ENCODE data around the gene FREM2.

FREM2 gene

GRCh38 chr13:38844581-38844980 is 157.7 kb downstream of the FREM2 start:
- no peak for ATAC-seq (ENCODE audit: low read depth)
- Histone ChIP-seq H3K27me3 (ENCODE audit: insufficient read depth, poor library complexity, severe bottlenecking) (no peaks in the 10 kb centered on the region), H3K4me3 (ENCODE audit: severe bottlenecking) (no peak overlapping the region)

GRCh38 chr13:38848360-38848759 is 161.5 kb downstream of the FREM2 start:
- Histone ChIP-seq H3K36me3 (ENCODE audit: low read depth) (no peaks in the 10 kb centered on the region), H3K9me3 (ENCODE audit: severe bottlenecking) (no peaks in the 10 kb centered on the region), H3K4me3 (ENCODE audit: severe bottlenecking) (no peak overlapping the region), H3K4me1 (ENCODE audit: insufficient read depth, poor library complexity, severe bottlenecking) (no peaks in the 10 kb centered on the region), H3K27ac (ENCODE audit: poor library complexity, severe bottlenecking) (no peak overlapping the region), H3K27me3 (ENCODE audit: insufficient read depth, poor library complexity, severe bottlenecking) (no peaks in the 10 kb centered on the region)
- DNase-seq (ENCODE audit: low spot score), result no peak
- ATAC-seq (ENCODE audit: low read depth), result no peak
- TF ChIP-seq CTCF (IDR thresholded peaks at IDR 0.05; ENCODE audit: poor library complexity, severe bottlenecking), result no peak

More at GRCh38 chr13:38844581-38844980, 157.7 kb downstream of the FREM2 start:
- no peak for TF ChIP-seq CTCF (IDR thresholded peaks at IDR 0.05; ENCODE audit: poor library complexity, severe bottlenecking)
- H3K4me1 ChIP-seq (ENCODE audit: insufficient read depth, poor library complexity, severe bottlenecking), result no peaks in the 10 kb centered on the region
- no peaks in the 10 kb centered on the region for H3K36me3 ChIP-seq (ENCODE audit: low read depth)
- no peak for DNase-seq (ENCODE audit: low spot score)
- H3K9me3 ChIP-seq (ENCODE audit: severe bottlenecking), result no peaks in the 10 kb centered on the region
- no peak overlapping the region for H3K27ac ChIP-seq (ENCODE audit: poor library complexity, severe bottlenecking)

- TF ChIP-seq CTCF (IDR thresholded peaks at IDR 0.05; ENCODE audit: poor library complexity, severe bottlenecking), result no peak
- Histone ChIP-seq H3K27me3 (ENCODE audit: insufficient read depth, poor library complexity, severe bottlenecking) (no peaks in the 10 kb centered on the region), H3K9me3 (ENCODE audit: severe bottlenecking) (no peaks in the 10 kb centered on the region), H3K36me3 (ENCODE audit: low read depth) (no peaks in the 10 kb centered on the region), H3K4me3 (ENCODE audit: severe bottlenecking) (no peak overlapping the region), H3K27ac (ENCODE audit: poor library complexity, severe bottlenecking) (no peak overlapping the region), H3K4me1 (ENCODE audit: insufficient read depth, poor library complexity, severe bottlenecking) (no peaks in the 10 kb centered on the region)
- ATAC-seq (ENCODE audit: low read depth), result no peak
- no peak for DNase-seq (ENCODE audit: low spot score)
These were observed 162.4 kb downstream of the FREM2 start for GRCh38 chr13:38849315-38849714.

- DNase-seq (ENCODE audit: low spot score) (no peak), ATAC-seq (ENCODE audit: low read depth) (no peak)
- H3K27me3 ChIP-seq (ENCODE audit: insufficient read depth, poor library complexity, severe bottlenecking), result no peaks in the 10 kb centered on the region
- no peaks in the 10 kb centered on the region for H3K36me3 ChIP-seq (ENCODE audit: low read depth)
- no peak overlapping the region for H3K27ac ChIP-seq (ENCODE audit: poor library complexity, severe bottlenecking)
- no peaks in the 10 kb centered on the region for H3K9me3 ChIP-seq (ENCODE audit: severe bottlenecking)
- TF ChIP-seq CTCF (IDR thresholded peaks at IDR 0.05; ENCODE audit: poor library complexity, severe bottlenecking), result no peak
- H3K4me1 ChIP-seq (ENCODE audit: insufficient read depth, poor library complexity, severe bottlenecking), result no peaks in the 10 kb centered on the region
- H3K4me3 ChIP-seq (ENCODE audit: severe bottlenecking), result no peak overlapping the region
These were observed 164.2 kb downstream of the FREM2 start for GRCh38 chr13:38850868-38851626.

GRCh38 chr13:38854226-38854625 is 167.3 kb downstream of the FREM2 start:
- H3K36me3 ChIP-seq (ENCODE audit: low read depth), result no peaks in the 10 kb centered on the region
- ATAC-seq (ENCODE audit: low read depth), result no peak
- no peak overlapping the region for H3K4me3 ChIP-seq (ENCODE audit: severe bottlenecking)
- TF ChIP-seq CTCF (IDR thresholded peaks at IDR 0.05; ENCODE audit: poor library complexity, severe bottlenecking), result no peak
- no peaks in the 10 kb centered on the region for H3K27me3 ChIP-seq (ENCODE audit: insufficient read depth, poor library complexity, severe bottlenecking)
- DNase-seq (ENCODE audit: low spot score), result no peak
- no peaks in the 10 kb centered on the region for H3K4me1 ChIP-seq (ENCODE audit: insufficient read depth, poor library complexity, severe bottlenecking)
- no peaks in the 10 kb centered on the region for H3K9me3 ChIP-seq (ENCODE audit: severe bottlenecking)
- H3K27ac ChIP-seq (ENCODE audit: poor library complexity, severe bottlenecking), result no peak overlapping the region

Data from RWPE2 (cell line).